ENCODE data around the gene SHANK2.
A peak's percentile ranks its signal among the peaks of the same experiment; 100 is the strongest.

Gene SHANK2

DNA sequence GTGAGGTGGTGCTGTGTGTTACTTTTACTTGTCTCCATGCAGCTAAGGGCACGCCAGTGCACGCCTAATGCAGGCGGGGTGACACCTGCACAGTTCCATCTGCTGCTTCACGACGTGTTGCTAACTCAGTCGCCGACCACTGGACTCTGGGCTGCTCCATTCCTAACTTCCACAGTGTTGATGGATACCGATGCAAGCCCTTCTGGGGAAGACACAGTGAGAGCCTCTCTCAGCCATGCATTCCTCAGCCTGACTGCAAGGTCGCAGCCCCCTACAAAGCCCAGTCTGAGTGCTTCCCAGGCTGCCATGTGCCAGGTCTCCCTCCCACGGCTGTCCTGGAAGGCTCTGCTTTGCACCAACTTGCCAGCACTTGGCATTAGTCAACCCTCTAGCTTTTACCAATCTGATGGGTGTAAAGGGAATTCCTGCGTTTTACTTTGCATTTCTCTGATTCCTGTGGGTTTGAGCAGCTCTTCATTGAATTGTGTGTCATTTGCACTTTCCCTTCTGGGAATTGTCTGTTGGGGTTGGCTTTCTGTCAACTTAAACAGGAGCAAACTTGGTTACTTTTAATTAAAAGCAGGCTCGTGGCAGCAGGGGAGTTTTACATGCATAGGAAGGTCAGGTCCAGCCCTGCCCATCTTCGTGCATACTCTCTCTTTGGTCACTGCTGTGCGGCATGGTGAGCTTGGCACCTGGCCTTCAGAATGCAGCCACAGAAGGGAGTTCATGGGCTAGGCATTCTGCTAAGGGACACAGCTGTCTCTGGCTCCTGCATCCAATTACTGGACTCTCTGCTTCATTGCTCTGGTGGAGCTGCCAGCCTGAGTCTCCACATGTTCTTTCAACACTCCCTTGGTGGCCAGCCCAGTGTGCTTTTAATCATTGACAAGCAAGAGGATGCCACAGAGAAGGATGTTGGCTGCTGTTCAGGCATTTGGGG is 34.6 kb upstream of the SHANK2 start:
- no peak overlapping the region for H3K18ac ChIP-seq (ENCODE audit: low read length)
- no peak overlapping the region for H3K4me3 ChIP-seq (ENCODE audit: low read depth, low read length)
- no peak overlapping the region for H3K14ac ChIP-seq (ENCODE audit: low read length)
- no peaks in the 10 kb centered on the region for H3K27me3 ChIP-seq (ENCODE audit: insufficient read depth, low read length)
- no peak overlapping the region for H3K9ac ChIP-seq (ENCODE audit: low read length)
- no peak overlapping the region for H2BK120ac ChIP-seq (ENCODE audit: insufficient read depth, low read length, poor library complexity)
- H3K4me1 ChIP-seq (ENCODE audit: control insufficient read depth in 1 of 2, insufficient read depth in 2 of 2, low read length in 2 of 2), result peaks cover 20 to 24% of the 10 kb centered on the region in 2 experiments
- peaks cover 4% of the 10 kb centered on the region for H3K9me3 ChIP-seq (ENCODE audit: insufficient read depth, low read depth, low read length)
- no peak overlapping the region for H4K8ac ChIP-seq (ENCODE audit: low read depth, low read length)
- H4K91ac ChIP-seq (ENCODE audit: low read depth, low read length), result no peak overlapping the region
- no peaks in the 10 kb centered on the region for H3K79me2 ChIP-seq (ENCODE audit: control insufficient read depth, insufficient read depth, low read length, poor library complexity)
- H2BK12ac ChIP-seq (ENCODE audit: low read length), result no peak overlapping the region
- no peak overlapping the region for H2BK5ac ChIP-seq (ENCODE audit: low read depth, low read length, poor library complexity)
- no CpG with 5 or more reads among the region's 14 CpGs for WGBS (ENCODE audit: extremely low coverage, insufficient coverage, insufficient read length)
- no peak overlapping the region for H3K4ac ChIP-seq (ENCODE audit: low read depth, low read length)
- no peak overlapping the region for H4K12ac ChIP-seq (ENCODE audit: low read depth, low read length)
- no peak overlapping the region for H3K4me2 ChIP-seq (ENCODE audit: low read length)
- H2AK5ac ChIP-seq (ENCODE audit: low read length), result no peak overlapping the region
- peaks cover 11% of the 10 kb centered on the region for H3K79me1 ChIP-seq (ENCODE audit: low read length)
- no peak overlapping the region for H3K27ac ChIP-seq (ENCODE audit: low read depth, low read length)
- H2AFZ ChIP-seq (ENCODE audit: insufficient read depth, low read length, poor library complexity), result no peak overlapping the region
- H3K23ac ChIP-seq (ENCODE audit: low read length), result no peak overlapping the region
- H3K36me3 ChIP-seq (ENCODE audit: control insufficient read depth in 1 of 2, insufficient read depth in 2 of 2, low read length in 2 of 2), result no peaks in the 10 kb centered on the region
- peak in 1 of 2 donors; percentile 58 for DNase-seq

DNA sequence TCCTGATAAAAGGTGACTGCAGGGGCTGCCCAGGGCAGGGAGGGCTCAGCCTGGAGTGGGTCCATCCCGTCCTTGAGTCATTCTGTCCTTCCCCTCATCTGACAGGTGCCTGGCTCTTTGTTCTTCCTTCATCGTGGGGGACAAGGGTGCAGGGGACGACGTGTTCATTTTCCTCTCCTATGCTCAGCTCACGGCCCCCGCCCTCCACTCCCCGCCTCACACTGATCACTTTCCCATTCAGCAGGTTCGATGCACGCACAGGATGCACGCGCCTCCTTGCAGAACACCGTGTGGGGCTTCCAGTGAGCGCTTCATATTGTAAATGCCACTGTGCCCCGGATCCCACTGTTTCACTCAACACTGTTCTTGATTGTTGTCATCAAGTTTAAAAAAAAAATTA is 32.7 kb upstream of the SHANK2 start:
- DNase-seq, result no peak
- WGBS (ENCODE audit: extremely low coverage, insufficient coverage, insufficient read length), result no CpG with 5 or more reads among the region's 14 CpGs
- H3K79me2 ChIP-seq (ENCODE audit: control insufficient read depth, insufficient read depth, low read length, poor library complexity), result no peaks in the 10 kb centered on the region

DNA sequence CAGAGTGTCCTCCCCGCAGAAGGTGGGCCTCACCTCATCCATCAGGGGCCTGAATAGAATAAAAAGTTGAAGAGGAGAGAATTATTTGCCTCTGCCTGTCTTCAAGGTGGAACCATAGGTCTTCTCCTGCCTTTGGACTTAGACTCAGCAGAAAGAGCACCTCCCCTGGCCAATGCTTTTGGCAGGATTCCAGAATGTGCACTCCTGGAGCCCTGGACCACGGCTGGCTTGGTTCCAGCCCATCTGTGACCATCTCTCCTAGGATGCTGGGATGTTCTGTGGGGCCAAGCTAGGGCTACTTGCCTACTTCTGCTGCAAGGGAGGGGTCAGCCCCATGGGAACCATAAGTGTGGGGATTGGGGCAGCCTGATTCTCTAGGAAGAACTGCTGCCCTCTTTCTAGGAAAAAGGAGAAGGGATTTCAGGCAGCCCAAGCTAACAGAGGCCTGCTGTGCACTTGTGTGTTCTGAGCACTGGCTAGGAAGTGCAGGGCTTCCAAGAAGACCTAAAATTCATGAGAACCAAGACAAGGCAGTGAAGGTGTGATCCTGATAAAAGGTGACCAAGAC is 32.2 kb upstream of the SHANK2 start:
- H3K18ac ChIP-seq (ENCODE audit: low read length), result no peak overlapping the region
- H2AK5ac ChIP-seq (ENCODE audit: low read length), result peak overlapping the region; percentile 17
- H2BK5ac ChIP-seq (ENCODE audit: low read depth, low read length, poor library complexity), result peak overlapping the region; percentile 23
- peaks cover 14% of the 10 kb centered on the region for H3K79me1 ChIP-seq (ENCODE audit: low read length)
- H3K9me3 ChIP-seq (ENCODE audit: insufficient read depth, low read depth, low read length), result peaks cover 4% of the 10 kb centered on the region
- H3K79me2 ChIP-seq (ENCODE audit: control insufficient read depth, insufficient read depth, low read length, poor library complexity), result no peaks in the 10 kb centered on the region
- peaks cover 27 to 32% of the 10 kb centered on the region in 2 experiments for H3K4me1 ChIP-seq (ENCODE audit: control insufficient read depth in 1 of 2, insufficient read depth in 2 of 2, low read length in 2 of 2)
- no peak overlapping the region for H3K27ac ChIP-seq (ENCODE audit: low read depth, low read length)
- no peaks in the 10 kb centered on the region for H3K36me3 ChIP-seq (ENCODE audit: control insufficient read depth in 1 of 2, insufficient read depth in 2 of 2, low read length in 2 of 2)
- H2BK120ac ChIP-seq (ENCODE audit: insufficient read depth, low read length, poor library complexity), result peak overlapping the region; percentile 91
- H2AFZ ChIP-seq (ENCODE audit: insufficient read depth, low read length, poor library complexity), result no peak overlapping the region
- no peak overlapping the region for H4K8ac ChIP-seq (ENCODE audit: low read depth, low read length)
- WGBS (ENCODE audit: extremely low coverage, insufficient coverage, insufficient read length), result no CpG with 5 or more reads among the region's 2 CpGs
- no peak overlapping the region for H4K12ac ChIP-seq (ENCODE audit: low read depth, low read length)
- H3K4me3 ChIP-seq (ENCODE audit: low read depth, low read length), result no peak overlapping the region
- H3K27me3 ChIP-seq (ENCODE audit: insufficient read depth, low read length), result no peaks in the 10 kb centered on the region
- peak overlapping the region; percentile 89 for H4K91ac ChIP-seq (ENCODE audit: low read depth, low read length)
- peak overlapping the region; percentile 72 for H2BK12ac ChIP-seq (ENCODE audit: low read length)
- H3K23ac ChIP-seq (ENCODE audit: low read length), result no peak overlapping the region
- peak overlapping the region; percentile 87 for H3K14ac ChIP-seq (ENCODE audit: low read length)
- DNase-seq, result peak in 1 of 2 donors; percentile 30
- no peak overlapping the region for H3K4ac ChIP-seq (ENCODE audit: low read depth, low read length)
- no peak overlapping the region for H3K9ac ChIP-seq (ENCODE audit: low read length)
- no peak overlapping the region for H3K4me2 ChIP-seq (ENCODE audit: low read length)

More for the DNA sequence above, 32.7 kb upstream of the SHANK2 start:
- no peak overlapping the region for H3K18ac ChIP-seq (ENCODE audit: low read length)
- no peak overlapping the region for H3K4ac ChIP-seq (ENCODE audit: low read depth, low read length)
- no peak overlapping the region for H3K23ac ChIP-seq (ENCODE audit: low read length)
- no peak overlapping the region for H2AK5ac ChIP-seq (ENCODE audit: low read length)
- H3K4me2 ChIP-seq (ENCODE audit: low read length), result no peak overlapping the region
- H3K14ac ChIP-seq (ENCODE audit: low read length), result no peak overlapping the region
- peak overlapping the region; percentile 3 for H2BK12ac ChIP-seq (ENCODE audit: low read length)
- no peak overlapping the region for H3K27ac ChIP-seq (ENCODE audit: low read depth, low read length)
- H2AFZ ChIP-seq (ENCODE audit: insufficient read depth, low read length, poor library complexity), result no peak overlapping the region
- no peaks in the 10 kb centered on the region for H3K36me3 ChIP-seq (ENCODE audit: control insufficient read depth in 1 of 2, insufficient read depth in 2 of 2, low read length in 2 of 2)
- H3K4me3 ChIP-seq (ENCODE audit: low read depth, low read length), result no peak overlapping the region
- peaks cover 14% of the 10 kb centered on the region for H3K79me1 ChIP-seq (ENCODE audit: low read length)
- peak overlapping the region; percentile 44 for H2BK120ac ChIP-seq (ENCODE audit: insufficient read depth, low read length, poor library complexity)
- no peak overlapping the region for H2BK5ac ChIP-seq (ENCODE audit: low read depth, low read length, poor library complexity)
- peaks cover 4% of the 10 kb centered on the region for H3K9me3 ChIP-seq (ENCODE audit: insufficient read depth, low read depth, low read length)
- peak overlapping the region; percentile 89 for H4K91ac ChIP-seq (ENCODE audit: low read depth, low read length)
- peaks cover 23 to 28% of the 10 kb centered on the region in 2 experiments for H3K4me1 ChIP-seq (ENCODE audit: control insufficient read depth in 1 of 2, insufficient read depth in 2 of 2, low read length in 2 of 2)
- no peak overlapping the region for H4K8ac ChIP-seq (ENCODE audit: low read depth, low read length)
- H3K9ac ChIP-seq (ENCODE audit: low read length), result no peak overlapping the region
- H3K27me3 ChIP-seq (ENCODE audit: insufficient read depth, low read length), result no peaks in the 10 kb centered on the region
- no peak overlapping the region for H4K12ac ChIP-seq (ENCODE audit: low read depth, low read length)

DNA sequence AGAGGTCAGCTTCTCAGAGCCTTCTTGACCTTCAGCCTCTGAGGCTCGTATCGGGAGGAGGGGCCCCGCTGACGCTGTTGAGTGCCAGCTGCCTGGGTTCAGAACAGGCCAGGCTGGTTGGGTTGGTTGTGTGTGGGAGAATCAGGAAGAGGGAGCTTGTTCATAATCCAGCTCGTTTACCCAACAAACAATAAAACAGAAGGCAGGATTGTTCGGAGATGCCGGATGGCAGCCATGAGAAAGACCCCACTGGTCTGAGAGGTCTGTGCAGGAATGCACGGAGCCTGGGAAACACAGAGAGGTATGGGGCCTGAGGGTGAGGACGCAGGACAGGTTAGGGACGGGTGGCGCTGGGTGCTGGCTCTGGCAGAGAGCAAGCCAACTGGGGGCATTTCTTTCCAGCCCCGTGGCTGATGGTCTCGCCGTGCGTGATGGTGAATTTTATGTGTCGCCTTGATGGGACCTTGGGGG is 31.6 kb upstream of the SHANK2 start:
- Histone ChIP-seq H3K4me3 (ENCODE audit: low read depth, low read length) (no peak overlapping the region), H2AK5ac (ENCODE audit: low read length) (peak overlapping the region; percentile 17), H4K12ac (ENCODE audit: low read depth, low read length) (peak overlapping the region; percentile 49), H3K27ac (ENCODE audit: low read depth, low read length) (peak overlapping the region; percentile 41), H4K8ac (ENCODE audit: low read depth, low read length) (peak overlapping the region; percentile 81), H3K4me1 (ENCODE audit: control insufficient read depth in 1 of 2, insufficient read depth in 2 of 2, low read length in 2 of 2) (peaks cover 27 to 32% of the 10 kb centered on the region in 2 experiments), H2BK120ac (ENCODE audit: insufficient read depth, low read length, poor library complexity) (peak overlapping the region; percentile 91), H2BK5ac (ENCODE audit: low read depth, low read length, poor library complexity) (peak overlapping the region; percentile 23), H3K14ac (ENCODE audit: low read length) (peak overlapping the region; percentile 87), H2BK12ac (ENCODE audit: low read length) (peak overlapping the region; percentile 72), H3K79me1 (ENCODE audit: low read length) (peaks cover 14% of the 10 kb centered on the region), H3K36me3 (ENCODE audit: control insufficient read depth in 1 of 2, insufficient read depth in 2 of 2, low read length in 2 of 2) (no peaks in the 10 kb centered on the region), H3K4me2 (ENCODE audit: low read length) (peak overlapping the region; percentile 43), H3K18ac (ENCODE audit: low read length) (peak overlapping the region; percentile 40), H3K23ac (ENCODE audit: low read length) (no peak overlapping the region), H4K91ac (ENCODE audit: low read depth, low read length) (peak overlapping the region; percentile 89), H3K79me2 (ENCODE audit: control insufficient read depth, insufficient read depth, low read length, poor library complexity) (no peaks in the 10 kb centered on the region), H2AFZ (ENCODE audit: insufficient read depth, low read length, poor library complexity) (peak overlapping the region; percentile 24), H3K9ac (ENCODE audit: low read length) (no peak overlapping the region), H3K4ac (ENCODE audit: low read depth, low read length) (peak overlapping the region; percentile 35), H3K9me3 (ENCODE audit: insufficient read depth, low read depth, low read length) (peaks cover 4% of the 10 kb centered on the region), H3K27me3 (ENCODE audit: insufficient read depth, low read length) (no peaks in the 10 kb centered on the region)
- no CpG with 5 or more reads among the region's 16 CpGs for WGBS (ENCODE audit: extremely low coverage, insufficient coverage, insufficient read length)
- DNase-seq, result peak; percentile 93 to 94

Measured in trophoblast cell (in vitro differentiated cells and primary cell).